GM23248 (cell line): ENCODE data around the gene TDO2. TPM values are rescaled to one million over a fixed set of nuclear protein-coding genes. Genes with fewer than 3 reads are reported as not detected.

Experiments
- DNase-seq: peaks from one replicate; pipeline ENCODE4 v3.0.0-alpha.2; 2015
- H2AFZ ChIP-seq: fragments of 200-600 bp; sonication (generic); 2 replicates; pipeline ENCODE4 v1.6.1; 2016; ENCODE audit warnings: antibody characterized with exemption
- H3F3A ChIP-seq: fragments of 200-600 bp; sonication (generic); 2 replicates; pipeline ENCODE4 v1.6.1; 2016; ENCODE audit warnings: mild to moderate bottlenecking, antibody characterized with exemption, mixed run types; ENCODE audit not compliant: insufficient read depth
- H3K27ac ChIP-seq: fragments of 200-600 bp; sonication (generic); 2 replicates; pipeline ENCODE4 v1.5.1; 2016; ENCODE audit warnings: mild to moderate bottlenecking
- H3K27me3 ChIP-seq: fragments of 200-600 bp; sonication (generic); replicated peaks from 2 replicates; pipeline ENCODE4 v1.6.1; 2016; ENCODE audit warnings: mild to moderate bottlenecking; ENCODE audit not compliant: insufficient read depth
- H3K36me3 ChIP-seq: fragments of 200-600 bp; sonication (generic); 2 replicates; pipeline ENCODE4 v1.6.1; 2016; ENCODE audit warnings: low read depth, mild to moderate bottlenecking
- H3K4me1 ChIP-seq: fragments of 200-600 bp; sonication (generic); 2 replicates; pipeline ENCODE4 v1.6.1; 2016; ENCODE audit warnings: mild to moderate bottlenecking; ENCODE audit not compliant: insufficient read depth
- H3K4me2 ChIP-seq: fragments of 200-600 bp; sonication (generic); one replicate; pipeline ENCODE4 v1.6.1; 2016; ENCODE audit warnings: mild to moderate bottlenecking; ENCODE audit not compliant: unreplicated experiment
- H3K4me3 ChIP-seq: fragments of 200-600 bp; sonication (generic); 2 replicates; pipeline ENCODE4 v1.5.1; 2016; ENCODE audit warnings: mild to moderate bottlenecking
- H3K79me2 ChIP-seq: fragments of 200-600 bp; sonication (generic); 2 replicates; pipeline ENCODE4 v1.6.1; 2016; ENCODE audit warnings: mild to moderate bottlenecking; ENCODE audit not compliant: insufficient read depth
- H3K9ac ChIP-seq: fragments of 200-600 bp; sonication (generic); 2 replicates; pipeline ENCODE4 v1.6.1; 2016; ENCODE audit warnings: mild to moderate bottlenecking
- H3K9me2 ChIP-seq: fragments of 200-600 bp; sonication (generic); 2 replicates; pipeline ENCODE4 v1.6.1; 2016; ENCODE audit warnings: mixed run types, mild to moderate bottlenecking, moderate library complexity; ENCODE audit not compliant: insufficient read depth
- H3K9me3 ChIP-seq: fragments of 200-600 bp; sonication (generic); one replicate; pipeline ENCODE4 v1.6.1; 2017; ENCODE audit warnings: low read depth
- H4K20me1 ChIP-seq: fragments of 200-600 bp; sonication (generic); 2 replicates; pipeline ENCODE4 v1.6.0; 2016; ENCODE audit not compliant: insufficient read depth
- EZH2 ChIP-seq: fragments of 200-600 bp; sonication (generic); IDR thresholded peaks from 2 replicates; pipeline ENCODE4 v1.6.1; 2018; ENCODE audit warnings: antibody characterized with exemption, mild to moderate bottlenecking; ENCODE audit not compliant: insufficient read depth, poor library complexity, severe bottlenecking
- EZH2phosphoT487 ChIP-seq: fragments of 200-600 bp; sonication (generic); IDR thresholded peaks from 2 replicates; pipeline ENCODE4 v1.6.1; 2018; ENCODE audit warnings: antibody characterized with exemption, moderate library complexity, mild to moderate bottlenecking, low read depth; ENCODE audit not compliant: insufficient read depth
- WGBS, 2 experiments: methylation state at CpG; one replicate each; pipeline ENCODE4 v1.1.6; 2015 to 2017; ENCODE audit warnings: low lambda C conversion rate in 2 of 2, low coverage in 1 of 2; ENCODE audit errors: missing lambda C conversion rate in 2 of 2; 5-methylcytosine and 5-hydroxymethylcytosine counted together
- in situ Hi-C: fragments of 300-500 bp; cut with MboI; formaldehyde crosslinking; loops from 2 replicates; pipeline ENCODE4 v1.15.0; 2020
- polyA plus RNA-seq: library from polyadenylated mRNA; unstranded; fragments of >200 nt; fragmentation: Nextera tagmentation; extraction: Ambion mirVana; gene quantifications from 2 replicates; pipeline ENCODE4 v1.2.1, GENCODE V29; 2016
- total RNA-seq: library from RNA; depleted of rRNA; stranded (reverse); fragments of >200 nt; shearing (Covaris generic); gene quantifications from 2 replicates; pipeline ENCODE4 v1.2.3, GENCODE V29; 2014

Gene TDO2
- total and polyA plus RNA-seq, 2 experiments from 2014 or later: not detected

DNA sequence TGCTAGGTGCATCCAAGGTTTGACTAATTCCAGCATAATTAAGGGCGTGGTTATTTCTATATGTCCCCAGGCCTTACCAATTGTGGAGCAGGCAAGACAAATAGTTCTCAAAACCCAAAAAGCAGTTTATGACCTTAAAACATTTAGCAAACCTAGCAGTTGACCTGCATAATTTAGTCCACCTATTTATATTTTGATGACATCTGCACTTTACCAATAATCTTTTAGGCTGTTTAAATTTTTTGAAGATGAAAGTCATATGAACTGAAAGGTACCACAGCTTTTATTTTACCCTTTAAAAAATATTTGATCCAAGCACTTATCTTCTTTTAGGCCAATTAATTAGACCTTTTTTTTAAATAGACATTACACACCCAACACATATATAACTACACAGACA, 27.6 kb upstream of the TDO2 start:
- Histone ChIP-seq H3K4me3 (no peak overlapping the region), H3K27ac (no peak overlapping the region), H3K4me2 (no peak overlapping the region), H3F3A (no peaks in the 10 kb centered on the region), H3K9me3 (no peaks in the 10 kb centered on the region), H3K36me3 (no peaks in the 10 kb centered on the region), H2AFZ (no peak overlapping the region), H3K9me2 (no peaks in the 10 kb centered on the region), H3K27me3 (no peaks in the 10 kb centered on the region), H3K4me1 (no peaks in the 10 kb centered on the region), H4K20me1 (no peaks in the 10 kb centered on the region), H3K79me2 (no peaks in the 10 kb centered on the region), H3K9ac (no peak overlapping the region)
- DNase-seq: no peak
- 23 to 40% methylated on average over 1 of the region's 1 CpG for WGBS, 2 experiments
- no peak for TF ChIP-seq EZH2phosphoT487
- no peak for TF ChIP-seq EZH2
- in situ Hi-C loops: no loop called here

GRCh38 chr4:155877971-155878370, 25.5 kb upstream of the TDO2 start:
- no peak overlapping the region for H3K4me2 ChIP-seq
- no peaks in the 10 kb centered on the region for H4K20me1 ChIP-seq
- H3K27me3 ChIP-seq: no peaks in the 10 kb centered on the region
- no peaks in the 10 kb centered on the region for H3K9me2 ChIP-seq
- DNase-seq: no peak
- no peaks in the 10 kb centered on the region for H3F3A ChIP-seq
- no peaks in the 10 kb centered on the region for H3K9me3 ChIP-seq
- H3K27ac ChIP-seq: no peak overlapping the region
- no peaks in the 10 kb centered on the region for H3K79me2 ChIP-seq
- H3K4me3 ChIP-seq: no peak overlapping the region
- in situ Hi-C loops: no loop called here
- WGBS, 2 experiments: 73 to 80% methylated on average over 4 of the region's 4 CpGs
- no peaks in the 10 kb centered on the region for H3K36me3 ChIP-seq
- TF ChIP-seq EZH2phosphoT487 (no peak), EZH2 (no peak)
- no peaks in the 10 kb centered on the region for H3K4me1 ChIP-seq
- no peak overlapping the region for H3K9ac ChIP-seq
- H2AFZ ChIP-seq: no peak overlapping the region

DNA sequence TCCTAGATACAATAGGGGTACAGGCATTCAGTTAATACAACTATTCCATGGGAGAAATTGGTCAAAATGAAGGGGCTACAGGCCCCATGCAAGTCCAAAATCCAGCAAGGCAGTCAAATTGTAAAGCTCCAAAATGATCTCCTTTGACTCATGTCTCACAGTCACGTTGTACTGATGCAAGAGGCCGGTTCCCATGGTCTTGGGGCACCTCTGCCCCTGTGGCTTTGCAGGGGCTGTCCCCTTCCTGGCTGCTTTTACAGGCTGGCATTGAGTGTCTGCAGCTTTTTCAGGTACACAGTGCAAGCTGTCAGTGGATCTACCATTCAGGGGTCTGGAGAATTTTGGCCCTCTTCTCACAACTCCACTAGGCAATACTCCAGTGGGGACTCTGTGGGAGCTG, 24.9 kb upstream of the TDO2 start:
- Histone ChIP-seq H3F3A (no peaks in the 10 kb centered on the region), H3K4me1 (no peaks in the 10 kb centered on the region), H3K27me3 (no peaks in the 10 kb centered on the region), H3K4me3 (no peak overlapping the region), H3K36me3 (no peaks in the 10 kb centered on the region), H3K79me2 (no peaks in the 10 kb centered on the region), H4K20me1 (no peaks in the 10 kb centered on the region), H3K9me3 (no peaks in the 10 kb centered on the region), H2AFZ (no peak overlapping the region), H3K9me2 (no peaks in the 10 kb centered on the region), H3K27ac (no peak overlapping the region), H3K9ac (no peak overlapping the region), H3K4me2 (no peak overlapping the region)
- in situ Hi-C loops: no loop called here
- no peak for DNase-seq
- 0 to 3% methylated on average over 2 of the region's 2 CpGs for WGBS, 2 experiments
- TF ChIP-seq EZH2phosphoT487 (no peak), EZH2 (no peak)

GRCh38 chr4:155879767-155880166, 23.7 kb upstream of the TDO2 start:
- Histone ChIP-seq H3K79me2 (no peaks in the 10 kb centered on the region), H3K9me3 (no peaks in the 10 kb centered on the region), H4K20me1 (no peaks in the 10 kb centered on the region), H3K4me2 (no peak overlapping the region), H3K4me1 (no peaks in the 10 kb centered on the region), H3K9ac (no peak overlapping the region), H3K27ac (no peak overlapping the region), H3K4me3 (no peak overlapping the region), H2AFZ (no peak overlapping the region), H3K27me3 (no peaks in the 10 kb centered on the region), H3K9me2 (no peaks in the 10 kb centered on the region), H3K36me3 (no peaks in the 10 kb centered on the region), H3F3A (no peaks in the 10 kb centered on the region)
- no peak for DNase-seq
- in situ Hi-C loops: no loop called here
- TF ChIP-seq EZH2phosphoT487 (no peak), EZH2 (no peak)

DNA sequence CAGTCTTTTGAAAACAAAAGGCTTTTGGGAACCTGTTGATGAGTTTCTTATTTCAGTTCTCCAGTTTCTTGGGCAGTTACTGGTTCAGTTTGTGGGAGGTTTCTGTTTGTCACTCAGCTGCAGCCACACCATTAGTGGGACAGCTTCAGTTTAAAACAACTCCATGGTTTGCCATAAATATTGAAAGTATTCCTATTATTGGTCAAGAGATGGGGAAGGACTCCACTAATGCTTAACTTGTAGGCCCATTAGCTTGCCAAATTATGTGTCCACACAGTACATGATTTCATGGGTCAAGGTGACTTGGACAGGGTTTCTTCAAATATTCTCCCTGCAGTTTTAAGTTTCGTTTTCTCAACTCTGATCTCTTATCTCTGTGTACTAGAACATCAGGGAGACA, 21.9 kb upstream of the TDO2 start:
- no peaks in the 10 kb centered on the region for H3F3A ChIP-seq
- no peaks in the 10 kb centered on the region for H3K27me3 ChIP-seq
- H3K4me3 ChIP-seq: no peak overlapping the region
- WGBS, 2 experiments: 11 to 31% methylated on average over 1 of the region's 1 CpG
- in situ Hi-C loops: no loop called here
- no peak overlapping the region for H2AFZ ChIP-seq
- no peaks in the 10 kb centered on the region for H3K79me2 ChIP-seq
- H3K36me3 ChIP-seq: no peaks in the 10 kb centered on the region
- H3K4me1 ChIP-seq: no peaks in the 10 kb centered on the region
- no peaks in the 10 kb centered on the region for H3K9me2 ChIP-seq
- TF ChIP-seq EZH2 (no peak), EZH2phosphoT487 (no peak)
- H4K20me1 ChIP-seq: no peaks in the 10 kb centered on the region
- DNase-seq: no peak
- H3K9ac ChIP-seq: no peak overlapping the region
- H3K27ac ChIP-seq: no peak overlapping the region
- H3K9me3 ChIP-seq: no peaks in the 10 kb centered on the region
- H3K4me2 ChIP-seq: no peak overlapping the region
